Activated T-cell treated with anti-CD3 and anti-CD28 coated beads, Interleukin-2, amount 50 U/mL, for 72 hours (primary cell): Measurements from ENCODE around the gene RCBTB2. TPM values are rescaled to one million over a fixed set of nuclear protein-coding genes. Genes with fewer than 3 reads are reported as not detected.

ENCODE experiments used
- ATAC-seq, 2 donors: fragments of 150-1000 bp; cut with Tn5 transposase; replicated peaks in 1 of 2; 2 replicates each; pipeline ENCODE4 v1.10.0; 2021; ENCODE audit warnings: moderate library complexity in 2 of 2, mild to moderate bottlenecking in 1 of 2
- DNase-seq, 2 donors: peaks; one replicate each; pipeline ENCODE4 v3.0.0; 2021 to 2022; ENCODE audit warnings: mixed read lengths in 1 of 2
- H3K27ac Mint-ChIP-seq: one replicate; pipeline ENCODE4 v1.8.0; 2022; ENCODE audit warnings: mild to moderate bottlenecking, moderate library complexity, mixed read lengths
- H3K27me3 Mint-ChIP-seq: one replicate; pipeline ENCODE4 v1.8.0; 2022; ENCODE audit warnings: low read depth, mixed read lengths
- H3K36me3 Mint-ChIP-seq, 2 donors: one replicate each; pipeline ENCODE4 v1.8.0; 2022; ENCODE audit warnings: mixed read lengths in 2 of 2, mild to moderate bottlenecking in 1 of 2; ENCODE audit not compliant: insufficient read depth in 2 of 2
- H3K4me1 Mint-ChIP-seq: one replicate; pipeline ENCODE4 v1.8.0; 2022; ENCODE audit warnings: low read depth, mixed read lengths
- H3K4me3 Mint-ChIP-seq, 2 donors: one replicate each; pipeline ENCODE4 v1.8.0; 2022; ENCODE audit warnings: mild to moderate bottlenecking in 2 of 2, mixed read lengths in 2 of 2, moderate library complexity in 2 of 2
- H3K9me3 Mint-ChIP-seq, 2 donors: one replicate each; pipeline ENCODE4 v1.8.0; 2022; ENCODE audit warnings: mixed read lengths in 2 of 2
- total RNA-seq, 2 donors: library from RNA; stranded (reverse); gene quantifications; one replicate each; pipeline ENCODE4 v1.2.3, GENCODE V29; 2022

Gene RCBTB2
- total RNA-seq, 2 donors from 2014 or later, result 2.6 to 2.7 TPM

GRCh38 chr13:48533961-48534600 is 1.2 kb upstream of the RCBTB2 start:
- Mint-ChIP-seq H3K36me3 (peaks cover 2% of the 10 kb centered on the region in 2 donors), H3K27ac (peak overlapping the region; percentile 96), H3K9me3 (peaks cover 7% of the 10 kb centered on the region in 2 donors), H3K4me3 (peak overlapping the region; percentile 91 to 98), H3K27me3 (no peaks in the 10 kb centered on the region), H3K4me1 (peaks cover 32% of the 10 kb centered on the region)
- ATAC-seq (no peak), DNase-seq (no peak)

DNA sequence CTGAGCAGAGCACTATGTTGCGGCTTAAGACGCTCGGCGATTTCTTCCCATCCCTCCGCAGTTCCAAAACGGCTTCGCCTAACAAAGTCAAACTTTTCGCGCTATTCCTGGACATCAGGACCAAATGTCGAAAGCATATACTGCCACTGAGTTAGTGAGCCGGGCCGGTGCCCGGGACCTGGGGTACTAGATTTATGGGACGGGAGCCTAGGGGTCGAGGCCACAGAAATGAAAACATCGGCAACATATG is 699 bp downstream of the RCBTB2 start:
- no peaks in the 10 kb centered on the region for H3K27me3 Mint-ChIP-seq
- peak; percentile 3 to 9 for ATAC-seq

DNA sequence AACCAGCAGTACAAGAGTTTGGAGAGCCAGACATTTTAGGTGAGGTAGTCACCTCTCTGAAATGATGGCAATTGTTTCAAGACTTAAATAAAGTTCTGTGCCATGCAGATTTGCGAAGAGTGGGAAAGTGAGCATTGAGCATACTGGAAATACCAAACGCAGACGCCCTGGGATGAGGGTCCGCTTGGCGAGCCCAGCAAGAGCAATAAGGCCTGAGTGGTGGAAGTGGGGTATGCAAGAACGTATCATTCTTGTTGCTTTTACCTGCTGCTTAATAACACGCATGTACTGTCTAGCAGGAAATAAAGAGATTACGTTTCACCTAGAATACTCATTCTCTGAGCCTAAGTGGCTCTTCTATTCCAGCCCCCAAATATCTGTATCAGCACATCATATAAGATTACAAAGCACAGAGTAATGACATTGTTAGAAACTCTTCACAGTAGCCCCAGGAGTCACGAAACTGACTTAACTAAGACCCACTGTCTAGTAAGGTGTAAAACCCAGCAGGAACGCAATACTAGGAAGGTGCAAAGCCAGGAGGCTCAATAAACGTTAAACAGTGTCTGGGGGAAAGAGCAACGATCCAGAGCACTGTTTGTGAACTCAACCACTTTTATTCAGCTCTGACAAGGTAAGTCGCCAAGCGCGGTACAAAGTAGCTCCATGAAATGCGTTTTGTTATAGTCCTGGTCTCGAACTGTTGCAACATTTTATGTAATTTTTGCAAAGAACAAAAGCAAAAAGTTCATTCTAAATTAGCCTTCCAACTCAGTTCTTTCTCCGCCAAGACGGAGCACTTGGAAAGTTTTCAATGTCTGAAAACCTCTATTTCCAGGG is 1.2 kb downstream of the RCBTB2 start:
- H3K36me3 Mint-ChIP-seq, result peaks cover 0 to 2% of the 10 kb centered on the region in 2 donors
- H3K9me3 Mint-ChIP-seq, result peaks cover 4 to 7% of the 10 kb centered on the region in 2 donors
- H3K27me3 Mint-ChIP-seq, result no peaks in the 10 kb centered on the region
- peak in 1 of 2 donors; percentile 21 for DNase-seq
- H3K27ac Mint-ChIP-seq, result peak overlapping the region; percentile 99
- peaks cover 32% of the 10 kb centered on the region for H3K4me1 Mint-ChIP-seq
- no peak for ATAC-seq
- peak overlapping the region; percentile 91 to 98 for H3K4me3 Mint-ChIP-seq

More for the DNA sequence above, 699 bp downstream of the RCBTB2 start:
- peaks cover 7% of the 10 kb centered on the region in 2 donors for H3K9me3 Mint-ChIP-seq
- H3K36me3 Mint-ChIP-seq, result peaks cover 2% of the 10 kb centered on the region in 2 donors
- DNase-seq, result no peak
- H3K27ac Mint-ChIP-seq, result peak overlapping the region; percentile 99
- H3K4me3 Mint-ChIP-seq, result peak overlapping the region; percentile 91 to 98
- H3K4me1 Mint-ChIP-seq, result peaks cover 32% of the 10 kb centered on the region

- H3K27ac Mint-ChIP-seq, result peak overlapping the region; percentile 99
- peaks cover 4 to 6% of the 10 kb centered on the region in 2 donors for H3K9me3 Mint-ChIP-seq
- H3K36me3 Mint-ChIP-seq, result peaks cover 0 to 2% of the 10 kb centered on the region in 2 donors
- no peak for ATAC-seq
- H3K4me1 Mint-ChIP-seq, result peaks cover 32% of the 10 kb centered on the region
- DNase-seq, result no peak
- H3K4me3 Mint-ChIP-seq, result peak overlapping the region; percentile 91 to 98
- no peaks in the 10 kb centered on the region for H3K27me3 Mint-ChIP-seq
These were observed 2.0 kb downstream of the RCBTB2 start for GRCh38 chr13:48530833-48531232.

GRCh38 chr13:48528720-48529119 is 4.2 kb downstream of the RCBTB2 start:
- H3K4me1 Mint-ChIP-seq, result peaks cover 29% of the 10 kb centered on the region
- no peak overlapping the region for H3K27ac Mint-ChIP-seq
- ATAC-seq, result no peak
- H3K9me3 Mint-ChIP-seq, result no peaks in the 10 kb centered on the region
- H3K4me3 Mint-ChIP-seq, result no peak overlapping the region
- H3K27me3 Mint-ChIP-seq, result no peaks in the 10 kb centered on the region
- H3K36me3 Mint-ChIP-seq, result no peaks in the 10 kb centered on the region
- no peak for DNase-seq

- Mint-ChIP-seq H3K4me1 (peaks cover 23% of the 10 kb centered on the region), H3K36me3 (no peaks in the 10 kb centered on the region), H3K9me3 (no peaks in the 10 kb centered on the region), H3K27me3 (no peaks in the 10 kb centered on the region), H3K27ac (no peak overlapping the region), H3K4me3 (peak overlapping the region in 1 of 2 donors; percentile 65)
- no peak for DNase-seq
- no peak for ATAC-seq
These were observed 4.9 kb downstream of the RCBTB2 start for GRCh38 chr13:48527955-48528354.

- no peak overlapping the region for H3K4me3 Mint-ChIP-seq
- H3K9me3 Mint-ChIP-seq, result no peaks in the 10 kb centered on the region
- no peaks in the 10 kb centered on the region for H3K27me3 Mint-ChIP-seq
- no peaks in the 10 kb centered on the region for H3K36me3 Mint-ChIP-seq
- ATAC-seq, result no peak
- no peak overlapping the region for H3K27ac Mint-ChIP-seq
- DNase-seq, result no peak
- H3K4me1 Mint-ChIP-seq, result peaks cover 12% of the 10 kb centered on the region
These were observed 6.6 kb downstream of the RCBTB2 start for GRCh38 chr13:48526286-48526685.

- Mint-ChIP-seq H3K36me3 (no peaks in the 10 kb centered on the region), H3K9me3 (peaks cover 0 to 2% of the 10 kb centered on the region in 2 donors), H3K4me1 (no peaks in the 10 kb centered on the region), H3K27ac (no peak overlapping the region), H3K27me3 (no peaks in the 10 kb centered on the region), H3K4me3 (no peak overlapping the region)
- no peak for DNase-seq
- no peak for ATAC-seq
These were observed 14.8 kb downstream of the RCBTB2 start for GRCh38 chr13:48518083-48518482.

- ATAC-seq, result no peak
- H3K27me3 Mint-ChIP-seq, result no peaks in the 10 kb centered on the region
- DNase-seq, result no peak
- peaks cover 0 to 2% of the 10 kb centered on the region in 2 donors for H3K9me3 Mint-ChIP-seq
- H3K4me1 Mint-ChIP-seq, result no peaks in the 10 kb centered on the region
- no peaks in the 10 kb centered on the region for H3K36me3 Mint-ChIP-seq
- no peak overlapping the region for H3K4me3 Mint-ChIP-seq
- H3K27ac Mint-ChIP-seq, result no peak overlapping the region
These were observed 17.1 kb downstream of the RCBTB2 start for GRCh38 chr13:48515732-48516131.

GRCh38 chr13:48514793-48515192 is 18.1 kb downstream of the RCBTB2 start:
- Mint-ChIP-seq H3K27me3 (no peaks in the 10 kb centered on the region), H3K27ac (no peak overlapping the region), H3K9me3 (peaks cover 0 to 2% of the 10 kb centered on the region in 2 donors), H3K4me3 (no peak overlapping the region), H3K36me3 (no peaks in the 10 kb centered on the region), H3K4me1 (peaks cover 4% of the 10 kb centered on the region)
- DNase-seq (no peak), ATAC-seq (no peak)

- H3K27me3 Mint-ChIP-seq, result no peaks in the 10 kb centered on the region
- no peaks in the 10 kb centered on the region for H3K9me3 Mint-ChIP-seq
- DNase-seq, result no peak
- no peak for ATAC-seq
- peaks cover 15% of the 10 kb centered on the region for H3K4me1 Mint-ChIP-seq
- H3K27ac Mint-ChIP-seq, result no peak overlapping the region
- no peaks in the 10 kb centered on the region for H3K36me3 Mint-ChIP-seq
- H3K4me3 Mint-ChIP-seq, result no peak overlapping the region
These were observed 21.2 kb downstream of the RCBTB2 start for GRCh38 chr13:48511621-48512230.

GRCh38 chr13:48510698-48511097 is 22.2 kb downstream of the RCBTB2 start:
- Mint-ChIP-seq H3K36me3 (no peaks in the 10 kb centered on the region), H3K27ac (peak overlapping the region; percentile 83), H3K4me1 (peaks cover 25% of the 10 kb centered on the region), H3K4me3 (no peak overlapping the region), H3K27me3 (peaks cover 7% of the 10 kb centered on the region), H3K9me3 (no peaks in the 10 kb centered on the region)
- ATAC-seq (no peak), DNase-seq (no peak)

GRCh38 chr13:48508011-48508410 is 24.9 kb downstream of the RCBTB2 start:
- ATAC-seq, result no peak
- Mint-ChIP-seq H3K27ac (no peak overlapping the region), H3K9me3 (no peaks in the 10 kb centered on the region), H3K27me3 (peaks cover 7% of the 10 kb centered on the region), H3K36me3 (no peaks in the 10 kb centered on the region), H3K4me3 (no peak overlapping the region), H3K4me1 (peaks cover 50% of the 10 kb centered on the region)
- DNase-seq, result no peak
